Astrocyte (in vitro differentiated cells and primary cell): ENCODE data around the gene CALHM2.

Experiments
- EZH2 ChIP-seq: IDR thresholded peaks from 2 replicates; pipeline ENCODE4 v1.6.1; 2012; ENCODE audit warnings: mild to moderate bottlenecking, low read length, inconsistent platforms; ENCODE audit not compliant: insufficient read depth
- TF ChIP-seq, protein P1 (sequence below): IDR thresholded peaks from 2 replicates; pipeline ENCODE4 v1.5.1; 2011; ENCODE audit warnings: low read depth, mild to moderate bottlenecking, inconsistent platforms, low read length, moderate library complexity; ENCODE audit not compliant: insufficient read depth

DNA sequence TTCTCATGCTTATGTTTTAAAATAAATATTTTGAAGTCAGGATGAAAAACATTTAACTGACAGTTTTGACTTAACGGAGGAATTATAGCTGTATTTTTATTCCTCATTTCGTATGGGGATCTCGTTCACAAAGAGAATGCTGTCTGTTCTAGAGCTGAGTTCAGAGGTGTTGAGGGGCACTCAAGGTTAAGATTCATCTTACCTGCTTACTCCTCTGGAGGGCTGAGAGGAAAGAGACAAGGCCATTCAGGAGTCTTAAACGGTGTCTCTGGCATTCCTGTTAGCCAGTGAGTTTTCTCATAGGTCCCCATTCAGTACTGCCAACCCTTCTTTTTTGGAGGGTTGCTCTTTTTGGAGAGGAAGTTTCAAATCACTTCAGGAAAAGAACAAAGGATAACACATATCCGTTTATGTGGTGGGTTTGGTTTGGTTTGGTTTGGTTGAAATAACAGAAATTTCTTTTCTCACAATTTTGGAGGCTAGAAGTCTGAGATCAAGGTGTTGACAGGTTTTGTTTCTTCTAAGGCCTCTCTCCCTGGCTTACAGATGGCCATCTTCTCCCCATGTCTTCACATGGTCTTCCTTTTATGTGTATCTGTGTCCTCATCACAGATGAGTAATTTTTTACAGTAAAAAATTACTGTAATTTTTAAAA, 23.1 kb downstream of the CALHM2 start:
- TF ChIP-seq, protein P1, sequence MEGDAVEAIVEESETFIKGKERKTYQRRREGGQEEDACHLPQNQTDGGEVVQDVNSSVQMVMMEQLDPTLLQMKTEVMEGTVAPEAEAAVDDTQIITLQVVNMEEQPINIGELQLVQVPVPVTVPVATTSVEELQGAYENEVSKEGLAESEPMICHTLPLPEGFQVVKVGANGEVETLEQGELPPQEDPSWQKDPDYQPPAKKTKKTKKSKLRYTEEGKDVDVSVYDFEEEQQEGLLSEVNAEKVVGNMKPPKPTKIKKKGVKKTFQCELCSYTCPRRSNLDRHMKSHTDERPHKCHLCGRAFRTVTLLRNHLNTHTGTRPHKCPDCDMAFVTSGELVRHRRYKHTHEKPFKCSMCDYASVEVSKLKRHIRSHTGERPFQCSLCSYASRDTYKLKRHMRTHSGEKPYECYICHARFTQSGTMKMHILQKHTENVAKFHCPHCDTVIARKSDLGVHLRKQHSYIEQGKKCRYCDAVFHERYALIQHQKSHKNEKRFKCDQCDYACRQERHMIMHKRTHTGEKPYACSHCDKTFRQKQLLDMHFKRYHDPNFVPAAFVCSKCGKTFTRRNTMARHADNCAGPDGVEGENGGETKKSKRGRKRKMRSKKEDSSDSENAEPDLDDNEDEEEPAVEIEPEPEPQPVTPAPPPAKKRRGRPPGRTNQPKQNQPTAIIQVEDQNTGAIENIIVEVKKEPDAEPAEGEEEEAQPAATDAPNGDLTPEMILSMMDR = no peak
- TF ChIP-seq EZH2 = no peak
